NCI-H510A treated with DMSO at 0.1 percent for 48 hours (cell line): ENCODE measurements around the gene BIRC6.
"Not testable (repeated sequence)": the region's sequence is repeated elsewhere in the genome, so short reads cannot be mapped to it uniquely, and the experiment has no call there.

Experiments
- DNase-seq: peaks from one replicate; lab custom pipeline; 2025; lab: John Stamatoyannopoulos, UW

The BIRC6 gene

GRCh38 chr2:32356681-32357317, at the start of gene BIRC6:
TSS of gene BIRC6 (plus strand) at chr2:32357023. CDS start at chr2:32357162, 139 bp downstream.
- DNase-seq, result peak; percentile 93

- DNase-seq, result no peak
Observed at GRCh38 chr2:32310577-32310976, 46.2 kb upstream of the BIRC6 start.

- DNase-seq, result no peak
Observed at GRCh38 chr2:32314886-32315285, 41.9 kb upstream of the BIRC6 start.

- DNase-seq, result not testable (repeated sequence)
Observed at GRCh38 chr2:32328679-32329078, 28.1 kb upstream of the BIRC6 start.

- not testable (repeated sequence) for DNase-seq
Observed at GRCh38 chr2:32329180-32329980, 27.4 kb upstream of the BIRC6 start.

- DNase-seq, result no peak
Observed at GRCh38 chr2:32330136-32330535, 26.7 kb upstream of the BIRC6 start.

GRCh38 chr2:32342801-32343200, 14.0 kb upstream of the BIRC6 start:
- no peak for DNase-seq

- not testable (repeated sequence) for DNase-seq
Observed at GRCh38 chr2:32350797-32351196, 6.0 kb upstream of the BIRC6 start.

- no peak for DNase-seq
Observed at GRCh38 chr2:32355976-32356680, 695 bp upstream of the BIRC6 start.

- no peak for DNase-seq
Observed at GRCh38 chr2:32357318-32358110, 691 bp downstream of the BIRC6 start.

GRCh38 chr2:32358111-32358482, 1.3 kb downstream of the BIRC6 start:
- no peak for DNase-seq

GRCh38 chr2:32360416-32360815, 3.6 kb downstream of the BIRC6 start:
- DNase-seq, result no peak

GRCh38 chr2:32362997-32363396, 6.2 kb downstream of the BIRC6 start:
- DNase-seq, result not testable (repeated sequence)

- DNase-seq, result no peak
Observed at GRCh38 chr2:32363597-32363996, 6.8 kb downstream of the BIRC6 start.

- DNase-seq, result not testable (repeated sequence)
Observed at GRCh38 chr2:32364290-32364689, 7.5 kb downstream of the BIRC6 start.

GRCh38 chr2:32365679-32366078, 8.9 kb downstream of the BIRC6 start:
- DNase-seq, result not testable (repeated sequence)

GRCh38 chr2:32366595-32366994, 9.8 kb downstream of the BIRC6 start:
- DNase-seq, result no peak

- DNase-seq, result no peak
Observed at GRCh38 chr2:32369222-32369621, 12.4 kb downstream of the BIRC6 start.

- not testable (repeated sequence) for DNase-seq
Observed at GRCh38 chr2:32370942-32371341, 14.1 kb downstream of the BIRC6 start.

- DNase-seq, result no peak
Observed at GRCh38 chr2:32372519-32373182, 15.8 kb downstream of the BIRC6 start.

GRCh38 chr2:32375228-32375892, 18.5 kb downstream of the BIRC6 start:
- DNase-seq, result no peak
